ENCODE results near the gene TTC16.

- TF ChIP-seq GATA2 (IDR thresholded peaks at IDR 0.05; ENCODE audit: insufficient read depth, insufficient read length, low read depth, low read length): no peak
- TF ChIP-seq POLR2A (IDR thresholded peaks at IDR 0.05; ENCODE audit: low read depth, low read length): no peak
- TF ChIP-seq, protein P1, sequence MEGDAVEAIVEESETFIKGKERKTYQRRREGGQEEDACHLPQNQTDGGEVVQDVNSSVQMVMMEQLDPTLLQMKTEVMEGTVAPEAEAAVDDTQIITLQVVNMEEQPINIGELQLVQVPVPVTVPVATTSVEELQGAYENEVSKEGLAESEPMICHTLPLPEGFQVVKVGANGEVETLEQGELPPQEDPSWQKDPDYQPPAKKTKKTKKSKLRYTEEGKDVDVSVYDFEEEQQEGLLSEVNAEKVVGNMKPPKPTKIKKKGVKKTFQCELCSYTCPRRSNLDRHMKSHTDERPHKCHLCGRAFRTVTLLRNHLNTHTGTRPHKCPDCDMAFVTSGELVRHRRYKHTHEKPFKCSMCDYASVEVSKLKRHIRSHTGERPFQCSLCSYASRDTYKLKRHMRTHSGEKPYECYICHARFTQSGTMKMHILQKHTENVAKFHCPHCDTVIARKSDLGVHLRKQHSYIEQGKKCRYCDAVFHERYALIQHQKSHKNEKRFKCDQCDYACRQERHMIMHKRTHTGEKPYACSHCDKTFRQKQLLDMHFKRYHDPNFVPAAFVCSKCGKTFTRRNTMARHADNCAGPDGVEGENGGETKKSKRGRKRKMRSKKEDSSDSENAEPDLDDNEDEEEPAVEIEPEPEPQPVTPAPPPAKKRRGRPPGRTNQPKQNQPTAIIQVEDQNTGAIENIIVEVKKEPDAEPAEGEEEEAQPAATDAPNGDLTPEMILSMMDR (IDR thresholded peaks at IDR 0.05; ENCODE audit: extremely low read depth in 1 of 2, insufficient read depth in 1 of 2, low read depth in 1 of 2, low read length in 2 of 2): no peak
- TF ChIP-seq POLR2AphosphoS5 (IDR thresholded peaks at IDR 0.05; ENCODE audit: insufficient read depth, low read depth, low read length): no peak
- no peak for TF ChIP-seq EZH2 (IDR thresholded peaks at IDR 0.05; ENCODE audit: borderline replicate concordance, low read depth, low read length, severe bottlenecking)
- no peak for TF ChIP-seq MYC (IDR thresholded peaks at IDR 0.05; ENCODE audit: low read depth, low read length)
- TF ChIP-seq MAX (IDR thresholded peaks at IDR 0.05; ENCODE audit: insufficient read depth, insufficient read length): no peak
- TF ChIP-seq FOS (IDR thresholded peaks at IDR 0.05; ENCODE audit: borderline replicate concordance, insufficient read depth, low read length): no peak
Observed at GRCh38 chr9:127705577-127706379, 10.1 kb upstream of the TTC16 start.
